ENCODE data around the gene MEIS3.
"Not testable (repeated sequence)": the region's sequence is repeated elsewhere in the genome, so short reads cannot be mapped to it uniquely, and the experiment has no call there.

The MEIS3 gene

GRCh38 chr19:47381653-47382279 lies 37.6 kb downstream of the MEIS3 start:
- DNase-seq = no peak

- DNase-seq = no peak
Measured at GRCh38 chr19:47381121-47381520, 38.2 kb downstream of the MEIS3 start.

- no peak for DNase-seq
Measured at GRCh38 chr19:47380559-47380958, 38.8 kb downstream of the MEIS3 start.

GRCh38 chr19:47379381-47379938 lies 39.9 kb downstream of the MEIS3 start:
- peak; percentile 29 for DNase-seq

GRCh38 chr19:47378246-47378645 lies 41.1 kb downstream of the MEIS3 start:
- DNase-seq = no peak

- no peak for DNase-seq
Measured at GRCh38 chr19:47377801-47378200, 41.5 kb downstream of the MEIS3 start.

- no peak for DNase-seq
Measured at GRCh38 chr19:47377208-47377701, 42.1 kb downstream of the MEIS3 start.

- no peak for DNase-seq
Measured at GRCh38 chr19:47376589-47377144, 42.7 kb downstream of the MEIS3 start.

GRCh38 chr19:47375694-47376588 lies 43.4 kb downstream of the MEIS3 start:
- DNase-seq = no peak

- DNase-seq = no peak
Measured at GRCh38 chr19:47374876-47375693, 44.2 kb downstream of the MEIS3 start.

GRCh38 chr19:47373246-47374240 lies 45.8 kb downstream of the MEIS3 start:
- no peak for DNase-seq

- DNase-seq = no peak
Measured at GRCh38 chr19:47372603-47373002, 46.7 kb downstream of the MEIS3 start.

- DNase-seq = no peak
Measured at GRCh38 chr19:47371261-47371660, 48.1 kb downstream of the MEIS3 start.

GRCh38 chr19:47370045-47370611 lies 49.2 kb downstream of the MEIS3 start:
- no peak for DNase-seq

GRCh38 chr19:47365455-47365854 lies 53.9 kb downstream of the MEIS3 start:
- DNase-seq = not testable (repeated sequence)

- no peak for DNase-seq
Measured at GRCh38 chr19:47363758-47364531, 55.4 kb downstream of the MEIS3 start.

GRCh38 chr19:47362321-47362720 lies 57.0 kb downstream of the MEIS3 start:
- DNase-seq = no peak

- DNase-seq = no peak
Measured at GRCh38 chr19:47358936-47359335, 60.4 kb downstream of the MEIS3 start.

GRCh38 chr19:47357788-47358680 lies 61.3 kb downstream of the MEIS3 start:
- DNase-seq = no peak
